Measurements from ENCODE around the gene PBX2.

DNA sequence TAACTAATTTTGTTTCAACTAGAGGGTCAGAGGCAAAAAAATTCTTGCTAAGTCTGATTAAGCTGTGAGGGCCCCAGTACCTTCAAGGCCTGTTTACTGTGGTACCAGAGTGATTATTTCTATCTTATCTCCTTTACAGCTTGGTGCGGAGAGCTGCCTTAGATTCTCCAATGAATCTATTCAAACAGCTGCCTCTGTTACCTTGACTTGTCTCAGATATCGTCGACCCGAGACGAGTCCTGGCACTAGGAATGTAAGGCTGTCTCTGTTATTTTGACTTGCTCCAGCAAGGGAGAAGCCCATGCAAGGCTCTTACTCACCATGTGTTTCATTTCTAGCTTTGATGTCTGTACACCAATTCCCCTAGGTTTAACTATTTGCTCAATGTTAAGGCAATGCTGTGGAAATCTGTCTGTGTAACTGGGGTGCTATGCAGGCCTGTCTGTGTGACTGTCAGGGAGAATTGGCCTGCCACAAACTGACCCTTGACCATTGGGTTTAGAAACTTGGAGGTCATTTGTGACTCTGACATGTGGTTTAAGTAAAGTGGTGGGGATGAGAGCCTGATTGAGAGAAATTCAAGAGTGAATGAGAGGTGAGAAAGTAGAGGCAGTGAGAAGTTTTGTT, 49.5 kb downstream of the PBX2 start:
- TF ChIP-seq, protein P1, sequence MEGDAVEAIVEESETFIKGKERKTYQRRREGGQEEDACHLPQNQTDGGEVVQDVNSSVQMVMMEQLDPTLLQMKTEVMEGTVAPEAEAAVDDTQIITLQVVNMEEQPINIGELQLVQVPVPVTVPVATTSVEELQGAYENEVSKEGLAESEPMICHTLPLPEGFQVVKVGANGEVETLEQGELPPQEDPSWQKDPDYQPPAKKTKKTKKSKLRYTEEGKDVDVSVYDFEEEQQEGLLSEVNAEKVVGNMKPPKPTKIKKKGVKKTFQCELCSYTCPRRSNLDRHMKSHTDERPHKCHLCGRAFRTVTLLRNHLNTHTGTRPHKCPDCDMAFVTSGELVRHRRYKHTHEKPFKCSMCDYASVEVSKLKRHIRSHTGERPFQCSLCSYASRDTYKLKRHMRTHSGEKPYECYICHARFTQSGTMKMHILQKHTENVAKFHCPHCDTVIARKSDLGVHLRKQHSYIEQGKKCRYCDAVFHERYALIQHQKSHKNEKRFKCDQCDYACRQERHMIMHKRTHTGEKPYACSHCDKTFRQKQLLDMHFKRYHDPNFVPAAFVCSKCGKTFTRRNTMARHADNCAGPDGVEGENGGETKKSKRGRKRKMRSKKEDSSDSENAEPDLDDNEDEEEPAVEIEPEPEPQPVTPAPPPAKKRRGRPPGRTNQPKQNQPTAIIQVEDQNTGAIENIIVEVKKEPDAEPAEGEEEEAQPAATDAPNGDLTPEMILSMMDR (IDR thresholded peaks at IDR 0.05), result no peak
- TF ChIP-seq POLR2A (IDR thresholded peaks at IDR 0.05), result no peak

Measured in lower leg skin (tissue), 3 donors.